ENCODE results near the gene SVEP1. TPM values are rescaled to one million over a fixed set of nuclear protein-coding genes. Genes with fewer than 3 reads are reported as not detected.
"Not testable (repeated sequence)": the region's sequence is repeated elsewhere in the genome, so short reads cannot be mapped to it uniquely, and the experiment has no call there.

SVEP1 gene
- total RNA-seq, 4 donors from 2014 or later, result 13.9 to 26.8 (median 17.4) TPM

GRCh38 chr9:110536822-110537221 lies 42.7 kb downstream of the SVEP1 start:
- Histone ChIP-seq H3K9me3 (no peaks in the 10 kb centered on the region), H3K4me3 (no peak overlapping the region), H3K4me1 (no peaks in the 10 kb centered on the region), H3K36me3 (no peaks in the 10 kb centered on the region), H3K27me3 (no peaks in the 10 kb centered on the region), H3K27ac (peak overlapping the region in 1 of 4 donors; percentile 18)
- no peak for DNase-seq
- TF ChIP-seq CTCF (IDR thresholded peaks at IDR 0.05), result no peak
- no peak for TF ChIP-seq EP300 (IDR thresholded peaks at IDR 0.05; ENCODE audit: low read depth)
- no peak for TF ChIP-seq POLR2AphosphoS5 (IDR thresholded peaks at IDR 0.05)
- no peak for TF ChIP-seq POLR2A (IDR thresholded peaks at IDR 0.05)
- WGBS, 2 donors (ENCODE audit: low coverage in 1 of 2), result 64 to 69% methylated on average over 4 of the region's 4 CpGs
- in situ Hi-C loops (cut with MboI; ENCODE audit: low pct_ligation_motif_present in 1 of 4, low pct_unique_long_range_greater_than_20kb in 1 of 4, low sequenced_read_pairs in 3 of 4), result no loop called here
- intact Hi-C loops (cut with DNase I; ENCODE audit: low total_unique reads), result no loop called here

- H3K4me1 ChIP-seq; H3K27me3 ChIP-seq; H3K36me3 ChIP-seq; H3K27ac ChIP-seq; DNase-seq; in situ Hi-C loops (cut with MboI; ENCODE audit: low pct_ligation_motif_present in 1 of 4, low pct_unique_long_range_greater_than_20kb in 1 of 4, low sequenced_read_pairs in 3 of 4); intact Hi-C loops (cut with DNase I; ENCODE audit: low total_unique reads); H3K9me3 ChIP-seq; H3K4me3 ChIP-seq: not testable (repeated sequence)
- WGBS, 2 donors (ENCODE audit: low coverage in 1 of 2), result 81 to 89% methylated on average over 4 of the region's 4 CpGs
These were observed 45.4 kb downstream of the SVEP1 start for GRCh38 chr9:110534162-110534561.

GRCh38 chr9:110532908-110533665 lies 46.5 kb downstream of the SVEP1 start:
- no peaks in the 10 kb centered on the region for H3K9me3 ChIP-seq
- no peak for DNase-seq
- H3K4me1 ChIP-seq, result peaks cover 0 to 3% (median 0%) of the 10 kb centered on the region in 4 donors
- no peak for TF ChIP-seq POLR2A (IDR thresholded peaks at IDR 0.05)
- TF ChIP-seq CTCF (IDR thresholded peaks at IDR 0.05), result no peak
- TF ChIP-seq POLR2AphosphoS5 (IDR thresholded peaks at IDR 0.05), result no peak
- TF ChIP-seq EP300 (IDR thresholded peaks at IDR 0.05; ENCODE audit: low read depth), result no peak
- in situ Hi-C loops (cut with MboI; ENCODE audit: low pct_ligation_motif_present in 1 of 4, low pct_unique_long_range_greater_than_20kb in 1 of 4, low sequenced_read_pairs in 3 of 4), result no loop called here
- H3K36me3 ChIP-seq, result no peaks in the 10 kb centered on the region
- no peak overlapping the region for H3K27ac ChIP-seq
- H3K27me3 ChIP-seq, result no peaks in the 10 kb centered on the region
- WGBS, 2 donors (ENCODE audit: low coverage in 1 of 2), result 71 to 85% methylated on average over 7 to 9 of the region's 9 CpGs
- H3K4me3 ChIP-seq, result no peak overlapping the region
- intact Hi-C loops (cut with DNase I; ENCODE audit: low total_unique reads), result no loop called here

- peaks cover 0 to 3% (median 0%) of the 10 kb centered on the region in 4 donors for H3K4me1 ChIP-seq
- no peaks in the 10 kb centered on the region for H3K9me3 ChIP-seq
- H3K4me3 ChIP-seq, result no peak overlapping the region
- H3K27me3 ChIP-seq, result no peaks in the 10 kb centered on the region
- no peaks in the 10 kb centered on the region for H3K36me3 ChIP-seq
- in situ Hi-C loops (cut with MboI; ENCODE audit: low pct_ligation_motif_present in 1 of 4, low pct_unique_long_range_greater_than_20kb in 1 of 4, low sequenced_read_pairs in 3 of 4) (no loop called here), intact Hi-C loops (cut with DNase I; ENCODE audit: low total_unique reads) (no loop called here)
- no peak overlapping the region for H3K27ac ChIP-seq
- TF ChIP-seq POLR2A (IDR thresholded peaks at IDR 0.05) (no peak), EP300 (IDR thresholded peaks at IDR 0.05; ENCODE audit: low read depth) (no peak), CTCF (IDR thresholded peaks at IDR 0.05) (no peak), POLR2AphosphoS5 (IDR thresholded peaks at IDR 0.05) (no peak)
- no peak for DNase-seq
These were observed 47.8 kb downstream of the SVEP1 start for GRCh38 chr9:110531776-110532175.

- H3K27me3 ChIP-seq; H3K4me3 ChIP-seq; intact Hi-C loops (cut with DNase I; ENCODE audit: low total_unique reads); H3K4me1 ChIP-seq; H3K27ac ChIP-seq; H3K9me3 ChIP-seq; DNase-seq; H3K36me3 ChIP-seq; in situ Hi-C loops (cut with MboI; ENCODE audit: low pct_ligation_motif_present in 1 of 4, low pct_unique_long_range_greater_than_20kb in 1 of 4, low sequenced_read_pairs in 3 of 4): not testable (repeated sequence)
- 50% methylated on average over 1 of the region's 1 CpG; no CpG with 5 or more reads in 1 of the 2 donors for WGBS, 2 donors (ENCODE audit: low coverage in 1 of 2)
These were observed 48.3 kb downstream of the SVEP1 start for GRCh38 chr9:110531241-110531640.
